ENCODE results near the gene PDK2.

Gene PDK2

DNA sequence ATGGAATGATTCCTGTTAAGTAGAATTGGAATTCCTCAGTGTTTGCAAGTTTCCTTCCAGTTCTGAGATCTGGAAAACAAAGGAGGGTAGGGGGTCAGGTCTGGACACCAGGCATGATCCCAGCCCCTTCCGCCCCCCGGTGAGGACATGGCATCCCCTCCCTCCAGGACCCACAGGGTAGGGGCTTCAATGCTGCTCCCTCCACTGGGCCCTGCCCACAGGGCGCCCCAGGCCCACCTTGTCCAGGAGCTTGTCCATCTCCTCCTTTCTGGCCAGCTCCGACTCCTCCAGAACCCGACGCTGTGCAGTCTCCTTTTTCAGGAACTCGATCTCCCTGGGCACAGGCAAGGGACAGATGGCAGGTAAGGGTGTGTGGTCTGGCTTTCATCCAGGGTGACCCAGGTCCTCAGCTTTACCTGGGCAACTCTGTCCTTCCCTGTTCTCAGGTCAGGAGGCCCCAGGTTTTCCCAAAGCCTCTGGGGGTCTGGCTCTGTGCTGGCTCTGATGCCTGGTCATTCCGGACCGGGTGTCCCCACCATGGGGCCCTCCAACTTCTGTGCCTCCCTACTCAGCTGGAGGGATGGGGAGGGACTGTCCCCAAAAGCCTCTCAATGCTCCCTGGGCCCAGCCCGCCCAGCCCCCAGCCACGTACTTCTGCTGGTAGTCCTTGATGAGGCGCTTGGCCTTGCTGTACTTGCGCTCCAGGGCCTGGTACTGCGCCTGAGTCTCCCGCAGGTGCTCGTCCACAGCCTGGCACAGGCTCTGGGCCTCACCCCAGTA is 40.4 kb downstream of the PDK2 start:
- no peak for DNase-seq (ENCODE audit: low read depth, low spot score)

DNA sequence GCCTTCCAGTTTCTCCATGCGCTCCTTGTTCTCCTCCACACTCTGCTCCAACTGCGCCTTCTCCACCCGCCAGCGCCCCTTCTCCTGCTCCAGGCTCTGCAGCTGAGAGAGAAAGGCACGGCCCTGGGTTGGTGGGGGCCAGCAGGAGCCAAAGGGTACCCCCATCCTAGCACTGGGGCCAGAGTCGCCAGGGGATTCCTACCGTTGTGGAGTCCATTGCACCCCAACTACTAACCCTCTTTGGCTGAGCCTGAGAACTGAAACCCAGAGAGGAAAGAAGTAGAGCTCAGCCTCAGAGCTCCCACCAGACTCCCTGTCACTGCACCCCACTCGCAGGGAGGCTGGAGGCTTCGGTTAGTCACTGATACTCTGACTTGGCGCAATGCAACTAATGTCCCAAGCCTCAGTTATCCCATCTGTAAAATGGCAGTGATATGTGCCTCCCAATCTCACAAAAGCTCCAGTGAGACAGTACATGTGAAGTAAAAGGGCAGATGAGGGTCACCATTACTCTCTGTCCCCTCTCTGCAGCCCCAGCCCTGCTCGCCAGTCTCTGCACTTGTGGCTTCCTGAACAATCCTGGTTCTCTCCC is 41.0 kb downstream of the PDK2 start:
- no peak for DNase-seq (ENCODE audit: low read depth, low spot score)

DNA sequence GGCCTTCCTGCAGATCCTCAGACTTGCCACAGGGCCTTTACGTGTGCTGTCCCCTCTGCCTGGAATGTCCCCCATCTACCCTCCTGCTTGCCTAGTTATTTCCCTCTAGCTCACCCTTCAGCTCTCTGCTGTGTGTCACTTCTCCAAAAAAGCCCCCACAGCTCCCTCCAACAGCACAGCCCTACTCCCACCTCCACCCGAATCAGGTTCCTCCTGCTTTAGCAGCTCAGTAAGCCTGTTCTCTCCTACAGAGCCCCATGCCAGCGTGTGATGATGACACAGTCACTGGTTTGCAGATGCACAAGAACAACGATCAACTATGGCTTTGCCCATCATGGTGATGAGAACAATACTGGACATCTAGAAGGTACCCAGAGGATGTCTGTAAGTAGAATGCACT is 41.9 kb downstream of the PDK2 start:
- no peak for DNase-seq (ENCODE audit: low read depth, low spot score)

DNA sequence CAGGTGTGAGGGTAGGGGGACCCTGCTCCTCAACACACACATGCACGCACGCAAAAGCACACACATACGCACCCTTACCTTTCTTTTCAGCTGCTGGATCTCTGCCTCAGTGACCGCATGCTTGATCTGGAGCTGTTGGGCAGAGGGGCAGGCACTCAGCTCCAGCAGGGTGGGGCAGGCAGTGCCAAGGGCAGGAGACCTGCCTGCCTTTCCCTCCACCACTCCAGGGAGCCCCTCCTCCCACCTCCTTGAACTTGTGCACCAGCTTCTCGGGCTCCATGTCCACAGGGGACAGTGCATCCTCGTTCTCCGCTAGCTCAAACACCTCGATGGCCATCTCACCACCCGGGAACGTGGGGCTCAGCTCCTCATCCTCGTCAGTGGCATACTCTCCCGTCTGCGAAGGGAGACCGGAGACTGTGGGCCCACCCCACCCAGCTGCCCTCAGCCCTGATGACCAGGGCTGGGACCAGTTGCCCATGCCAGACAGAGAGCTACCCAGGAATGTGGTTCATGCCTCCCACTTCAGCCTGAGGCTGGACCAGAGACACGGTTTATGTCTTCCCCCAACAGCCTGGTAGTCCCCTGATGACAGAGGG is 44.1 kb downstream of the PDK2 start:
- no peak for DNase-seq (ENCODE audit: low read depth, low spot score)

DNA sequence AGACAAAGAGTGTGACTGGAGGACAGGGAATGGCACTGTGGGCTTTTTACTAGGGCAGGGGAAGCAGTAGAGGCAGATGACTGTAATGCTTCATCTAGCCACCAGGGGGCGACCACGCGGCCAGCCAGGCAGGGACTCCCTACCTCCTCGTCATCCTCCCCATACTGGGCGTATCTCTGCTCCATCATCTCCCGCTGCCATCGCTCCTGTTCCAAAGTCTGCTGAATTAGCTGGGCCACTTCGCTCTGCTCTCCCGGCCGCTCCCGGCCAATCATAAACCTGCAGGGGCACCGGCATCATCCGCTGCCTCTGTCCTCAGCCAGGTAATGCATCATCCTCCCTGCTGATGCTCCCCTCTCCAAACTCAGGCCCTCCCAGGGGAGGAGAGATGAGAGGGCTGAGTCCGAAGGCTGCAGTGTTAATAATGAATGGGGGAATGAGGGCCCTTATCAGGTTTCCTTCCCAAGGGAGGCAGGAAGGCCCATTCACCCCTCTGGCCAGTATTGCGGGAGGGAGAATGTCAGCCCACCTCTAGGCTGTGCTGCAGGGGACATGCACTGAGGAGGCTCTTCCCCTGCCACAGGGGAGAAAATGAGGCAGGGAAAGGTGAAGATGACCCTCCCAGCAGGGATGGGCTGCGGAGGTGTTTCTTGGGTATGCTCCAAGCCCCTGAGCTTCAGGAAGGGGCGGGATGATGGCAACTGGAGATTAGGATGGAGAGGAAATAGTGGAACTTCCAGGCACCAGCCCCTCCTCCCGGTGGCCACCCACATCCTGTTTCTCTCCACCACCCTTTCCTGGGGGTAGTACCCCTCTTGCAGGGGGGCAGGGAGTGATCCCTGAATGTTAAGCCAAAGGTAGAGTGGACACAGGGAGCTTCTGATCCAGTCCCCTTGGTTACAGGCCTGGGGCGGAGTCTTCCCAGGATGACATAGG is 45.1 kb downstream of the PDK2 start:
- DNase-seq (ENCODE audit: low read depth, low spot score), result no peak

DNA sequence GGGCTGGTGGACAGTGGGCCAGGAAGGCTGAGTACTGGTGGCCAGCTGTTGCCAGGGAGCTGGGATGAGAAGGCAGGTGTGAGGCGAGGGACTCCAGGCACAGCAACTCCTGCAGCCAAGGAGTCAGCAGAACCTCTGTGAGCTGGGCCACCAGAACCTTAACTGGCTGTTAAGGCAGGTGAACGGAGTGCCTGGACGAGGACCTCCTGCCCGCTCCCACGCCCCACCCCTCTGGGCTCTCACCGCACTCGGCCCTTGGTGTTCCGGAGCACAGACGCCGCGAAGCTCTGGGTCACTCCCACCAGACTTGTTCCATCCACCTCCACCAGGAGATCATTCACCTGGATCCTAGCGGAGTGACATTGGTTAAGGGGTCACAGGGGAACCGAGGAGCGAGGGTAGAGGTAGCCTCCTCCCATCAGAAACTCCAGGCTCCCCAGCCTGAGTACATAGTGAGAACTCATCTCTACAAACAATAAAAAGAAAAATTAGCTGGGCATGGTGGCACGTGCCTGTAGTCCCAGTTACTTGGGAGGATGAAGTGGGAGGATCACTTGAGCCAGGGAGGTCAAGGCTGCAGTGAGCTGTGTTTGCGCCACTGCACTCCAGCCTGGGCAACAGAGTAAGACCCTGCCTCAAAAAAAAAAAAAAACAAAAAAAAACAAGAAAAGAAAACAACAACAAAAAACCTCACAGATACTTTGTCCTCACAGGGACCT is 46.0 kb downstream of the PDK2 start:
- DNase-seq (ENCODE audit: low read depth, low spot score), result no peak

DNA sequence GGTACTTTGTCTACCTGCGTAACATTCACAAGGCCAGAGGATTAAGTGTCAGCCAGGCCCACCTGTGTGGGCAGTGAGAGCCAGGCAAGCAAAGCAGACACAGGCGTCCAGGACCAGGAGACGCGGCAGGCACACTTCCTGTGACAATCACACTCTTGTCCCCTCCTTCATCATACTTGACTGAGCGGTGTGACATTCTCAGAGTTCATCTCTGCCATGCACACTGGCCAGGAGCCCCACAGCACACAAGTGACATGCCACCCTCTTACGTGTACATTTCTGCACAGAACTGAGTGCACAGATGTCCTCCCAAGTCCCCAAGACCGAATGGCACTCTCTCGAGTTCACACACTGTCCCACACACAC is 46.6 kb downstream of the PDK2 start:
- DNase-seq (ENCODE audit: low read depth, low spot score), result no peak

DNA sequence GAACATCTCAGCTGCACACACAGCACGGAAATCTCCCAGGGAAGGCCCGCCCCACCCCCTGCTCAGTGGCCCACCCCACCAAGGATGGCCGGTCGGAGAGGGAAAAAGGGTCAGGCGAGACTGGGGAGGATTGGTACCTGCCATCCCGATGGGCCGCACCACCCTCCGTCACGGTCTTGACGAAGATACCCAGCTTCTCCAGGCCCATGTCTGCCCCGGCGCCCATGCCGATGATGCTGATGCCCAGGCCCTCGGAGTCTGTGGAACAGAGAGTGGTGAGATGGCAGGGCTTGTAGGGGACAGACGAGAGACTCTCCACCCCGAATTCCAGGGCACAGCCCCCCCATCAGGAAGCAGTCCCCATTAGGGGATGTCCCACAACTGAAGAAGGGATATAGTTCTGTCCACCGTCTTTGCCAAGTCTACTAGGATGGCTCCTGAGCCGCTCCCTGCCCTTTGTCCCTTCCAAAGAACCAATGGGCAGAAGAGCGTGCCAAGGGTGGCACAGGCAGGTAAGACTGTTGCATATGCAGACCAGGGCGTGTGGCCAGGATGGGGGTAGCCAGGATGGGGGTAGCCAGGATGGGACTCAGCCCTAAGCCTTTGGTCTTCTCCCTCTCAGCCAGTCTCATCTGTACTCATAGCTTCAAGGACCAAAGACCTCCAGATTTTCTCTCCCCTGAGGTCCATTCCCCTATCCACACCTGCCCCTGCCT is 48.5 kb downstream of the PDK2 start:
- DNase-seq (ENCODE audit: low read depth, low spot score), result no peak

DNA sequence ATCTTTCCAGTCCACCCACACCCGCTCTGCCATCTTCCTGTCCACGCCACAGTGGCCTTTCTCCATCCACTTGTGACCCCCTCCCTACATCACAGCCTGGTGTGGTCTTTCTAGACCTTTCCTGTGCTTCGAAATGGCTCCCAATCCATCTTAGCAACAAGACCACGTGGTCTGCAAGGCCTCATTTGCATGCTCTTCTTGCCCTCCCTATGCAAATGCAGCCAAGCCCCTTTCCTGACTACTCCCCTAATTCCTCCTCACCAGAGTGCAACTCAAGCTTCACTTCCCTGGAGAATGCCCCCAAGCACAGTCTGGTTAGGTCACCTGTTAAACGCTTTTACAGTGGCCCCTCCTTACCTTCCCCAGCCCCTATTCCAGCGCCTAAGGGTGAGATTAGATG is 49.2 kb downstream of the PDK2 start:
- DNase-seq (ENCODE audit: low read depth, low spot score), result no peak

DNA sequence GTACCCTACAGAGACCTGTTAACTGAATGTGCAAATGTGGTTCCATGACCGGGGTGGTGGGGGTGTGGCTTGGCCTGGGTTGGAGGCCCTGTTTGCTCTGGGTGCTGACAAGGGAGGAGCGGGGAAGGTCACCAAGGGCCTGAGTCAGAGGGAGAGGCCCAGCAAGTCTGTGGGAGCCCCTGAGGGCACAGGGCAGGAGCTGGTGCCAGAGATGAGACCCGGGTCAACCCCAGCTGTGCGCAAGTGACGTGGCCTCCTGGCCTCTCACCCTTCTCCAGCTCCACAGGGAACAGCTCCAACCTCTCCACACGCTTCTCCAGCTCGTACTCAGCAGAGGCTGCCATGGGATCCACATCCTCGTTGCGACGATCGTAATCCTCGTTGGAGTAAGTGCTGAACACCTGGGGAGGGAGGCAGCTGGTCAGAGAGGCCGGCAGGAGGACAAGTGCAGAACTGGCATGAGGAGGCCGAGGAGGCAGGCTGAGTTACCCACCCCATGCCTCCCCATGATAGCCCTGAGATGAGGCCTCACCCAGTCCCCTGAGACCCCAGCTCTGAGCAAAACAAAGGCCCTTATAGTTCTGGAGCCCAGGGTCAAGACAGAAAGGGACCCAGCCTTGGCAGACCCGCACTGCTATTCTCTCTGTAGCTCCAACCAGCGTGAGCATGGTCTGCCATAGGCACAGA is 49.8 kb downstream of the PDK2 start:
- no peak for DNase-seq (ENCODE audit: low read depth, low spot score)

DNA sequence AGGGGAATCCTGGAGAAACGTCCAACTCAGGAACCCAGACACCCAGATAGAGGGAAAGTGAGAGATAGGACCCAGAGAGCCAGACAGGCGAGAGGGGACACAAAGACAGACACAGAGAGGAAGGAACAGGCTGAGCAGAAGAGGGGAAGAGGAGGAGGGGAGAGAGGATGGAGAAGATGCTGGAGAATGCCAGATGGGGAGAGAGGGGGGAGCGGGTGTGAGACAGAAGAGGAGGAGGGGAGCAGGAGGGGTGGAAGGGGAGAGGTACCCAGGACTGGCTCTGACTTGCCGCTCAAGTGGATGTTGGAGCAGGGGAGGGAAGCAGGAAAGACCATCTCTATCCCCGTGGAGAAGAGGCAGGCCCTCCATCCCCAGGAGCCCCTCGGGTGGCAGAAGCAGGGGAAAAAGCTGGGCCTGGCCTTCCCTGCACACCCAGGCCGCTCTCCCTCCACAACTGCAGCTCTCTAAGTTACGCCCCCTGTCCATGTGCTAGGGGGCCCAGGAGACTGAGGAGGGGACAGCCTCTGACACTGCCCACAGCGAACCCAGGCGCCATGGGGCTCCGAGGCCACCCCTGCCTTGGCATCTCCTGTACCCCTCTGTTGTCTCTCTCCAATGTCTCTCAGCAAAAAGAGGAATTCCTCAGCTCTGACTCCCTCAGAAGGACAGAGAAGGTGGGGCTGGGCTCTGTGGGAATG is 50.5 kb downstream of the PDK2 start:
- no peak for DNase-seq (ENCODE audit: low read depth, low spot score)

DNA sequence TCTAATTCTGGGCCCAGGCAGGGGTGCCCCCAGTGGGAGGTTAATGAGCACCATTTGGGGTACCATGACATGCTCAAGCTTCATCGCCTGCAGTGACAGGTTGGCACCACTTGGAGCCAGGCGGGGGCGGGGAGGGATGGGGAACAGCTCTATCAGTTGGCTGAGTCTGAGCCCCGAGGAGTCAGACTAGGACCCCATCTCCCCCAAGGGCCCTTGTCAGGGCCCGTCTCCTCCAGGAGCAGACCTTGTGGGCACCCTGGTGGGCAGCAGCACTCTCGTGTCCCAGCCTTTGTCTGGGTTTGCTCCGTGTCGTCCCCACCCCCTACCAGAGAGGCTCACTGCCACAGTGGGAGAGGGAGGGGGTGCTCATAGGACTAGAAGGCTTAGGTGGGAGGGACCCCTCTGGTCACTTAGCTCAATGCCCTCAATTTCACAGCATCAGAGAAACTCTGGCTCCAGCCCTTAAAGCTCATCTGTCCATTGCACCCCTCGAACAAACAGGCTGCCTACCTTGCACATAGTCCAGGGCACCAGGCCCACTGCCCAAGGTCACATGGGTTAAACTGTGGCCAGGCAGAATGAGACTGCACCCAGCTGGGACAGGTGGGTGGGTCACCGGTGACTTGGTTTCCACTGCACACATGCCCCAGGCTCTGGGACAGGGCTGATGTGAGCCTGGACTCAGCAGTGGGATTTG is 51.2 kb downstream of the PDK2 start:
- DNase-seq (ENCODE audit: low read depth, low spot score), result no peak

DNA sequence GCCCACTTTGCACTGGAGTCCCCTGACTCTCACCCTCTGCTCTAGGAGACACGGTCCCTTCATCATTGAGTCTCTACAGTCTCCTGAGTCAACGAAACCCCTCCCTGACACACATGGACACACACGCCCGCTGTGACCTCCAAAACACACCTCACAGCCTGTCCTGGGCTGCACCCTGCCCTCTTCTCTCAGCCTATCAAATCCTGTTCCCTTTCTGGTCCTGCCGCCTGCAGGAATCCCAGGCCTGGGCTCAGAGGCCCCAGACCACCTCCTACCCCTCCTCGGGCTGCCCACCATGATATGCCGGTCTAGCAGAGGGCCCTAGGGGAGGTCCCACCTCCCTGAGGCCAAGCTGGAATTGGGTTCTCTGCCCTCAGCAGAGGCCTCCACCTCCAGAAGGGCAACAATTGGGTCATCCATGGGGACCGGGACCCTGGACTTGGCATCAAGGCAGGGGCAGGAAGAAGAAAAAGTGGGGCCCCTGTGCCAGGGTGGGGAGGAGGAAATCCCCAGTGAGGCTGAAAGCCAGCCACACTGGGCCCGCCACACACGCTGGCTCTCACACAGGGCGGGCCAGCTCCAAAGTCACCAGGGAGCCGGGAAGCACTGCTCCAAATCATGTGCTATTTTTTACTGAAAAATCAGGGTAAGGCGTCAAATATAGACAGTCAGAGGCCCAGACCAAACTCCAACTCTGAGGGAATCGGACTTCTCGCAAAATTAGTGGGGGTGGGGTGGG is 51.9 kb downstream of the PDK2 start:
- no peak for DNase-seq (ENCODE audit: low read depth, low spot score)

DNA sequence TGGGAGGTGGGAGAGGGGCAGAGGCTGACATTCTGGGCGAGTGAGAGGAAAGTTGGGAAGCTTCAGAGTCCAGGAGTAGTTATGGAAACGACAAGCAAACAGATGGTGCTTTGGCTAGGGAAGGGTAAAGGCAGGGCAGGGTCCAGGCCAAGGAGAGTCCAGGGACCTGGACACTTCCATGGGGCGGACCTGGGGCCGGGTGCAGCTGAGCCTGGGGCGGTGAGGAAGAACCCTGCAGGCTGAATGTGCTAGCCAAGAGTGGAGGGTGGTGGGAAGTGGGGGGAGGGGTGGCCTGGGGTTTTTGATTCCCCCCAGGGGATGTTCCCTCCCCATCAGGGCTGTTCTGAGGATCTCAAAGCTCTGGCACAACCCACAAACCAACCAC is 52.7 kb downstream of the PDK2 start:
- no peak for DNase-seq (ENCODE audit: low read depth, low spot score)

DNA sequence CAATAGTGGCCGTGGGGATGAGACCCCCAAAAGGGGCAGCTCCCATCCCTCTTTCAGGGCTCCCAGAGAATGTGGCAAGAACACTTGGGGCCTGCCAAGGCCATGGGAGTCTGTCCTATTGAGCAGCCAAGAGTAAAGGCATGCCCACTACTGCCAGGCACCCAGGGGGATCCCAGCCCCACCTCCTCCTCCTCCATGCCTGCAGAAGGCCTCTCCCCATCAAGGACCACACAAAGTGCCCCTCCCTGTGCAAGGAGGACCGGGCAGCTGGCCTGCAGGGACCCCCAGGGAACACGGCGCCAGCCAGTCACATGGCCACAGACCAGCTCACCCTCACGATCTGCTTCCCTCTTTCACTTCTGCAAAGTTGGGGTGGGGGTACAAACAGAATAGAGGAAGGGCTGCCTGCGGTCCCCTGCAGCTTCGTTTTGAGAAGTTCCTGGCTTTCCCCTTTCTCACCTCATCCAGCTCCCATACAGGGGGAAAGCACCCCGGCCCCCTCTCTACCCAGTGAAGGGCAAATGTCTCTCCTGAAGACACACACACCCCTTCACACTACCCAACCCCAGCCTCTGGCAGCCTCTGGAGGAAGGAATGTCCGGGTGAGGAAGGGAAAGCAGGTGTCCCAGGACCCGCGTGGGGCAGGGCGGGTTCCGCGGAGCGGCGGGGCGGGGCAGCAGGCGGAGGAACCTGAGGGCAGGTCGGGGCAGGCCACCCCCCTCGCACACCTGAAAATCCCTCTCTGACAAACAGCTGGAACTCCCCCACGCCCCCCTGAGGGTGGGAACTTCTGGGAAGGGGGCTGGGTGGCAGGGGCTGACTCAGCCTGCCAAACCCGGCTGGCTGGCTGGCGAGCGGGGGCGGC is 53.3 kb downstream of the PDK2 start:
- no peak for DNase-seq (ENCODE audit: low read depth, low spot score)

DNA sequence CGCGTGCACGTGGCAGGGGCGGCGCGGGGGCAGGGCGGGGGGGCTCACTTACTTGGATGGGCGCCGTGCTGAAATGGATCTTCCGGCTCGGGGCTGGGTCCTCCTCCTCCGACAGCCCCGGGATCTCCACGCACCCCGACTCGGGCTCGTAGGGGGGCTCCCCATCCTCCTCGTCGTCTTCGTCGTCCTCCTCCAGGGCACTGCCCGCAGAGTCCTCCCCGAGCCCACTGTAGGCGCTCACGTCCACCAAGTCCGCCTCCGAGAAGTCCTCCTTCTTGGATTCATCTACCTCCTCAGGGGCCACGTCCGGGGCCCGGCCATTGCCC is 53.9 kb downstream of the PDK2 start:
- no peak for DNase-seq (ENCODE audit: low read depth, low spot score)

All from brain pericyte (primary cell).